HAP-1 (cell line): ENCODE measurements around the gene CTNNA2.

Source experiments
- DNase-seq, 2 experiments: peaks; one replicate each; pipeline ENCODE4 v3.0.0-alpha.2; 2016 to 2020; ENCODE audit warnings: low spot score in 2 of 2
- H3K27me3 ChIP-seq: fragments of 250-450 bp; sonication (Bioruptor Pico); 2 replicates; pipeline ENCODE4 v1.5.1; 2020; ENCODE audit warnings: low read depth, mild to moderate bottlenecking, moderate library complexity
- H3K36me3 ChIP-seq: fragments of 250-450 bp; sonication (Bioruptor Pico); replicated peaks from 2 replicates; pipeline ENCODE4 v1.5.1; 2020; ENCODE audit warnings: mild to moderate bottlenecking
- H3K4me1 ChIP-seq: fragments of 250-450 bp; sonication (Bioruptor Pico); 2 replicates; pipeline ENCODE4 v1.5.1; 2020; ENCODE audit warnings: mild to moderate bottlenecking
- H3K4me3 ChIP-seq: fragments of 250-450 bp; sonication (Bioruptor Pico); 2 replicates; pipeline ENCODE4 v1.5.1; 2020; ENCODE audit warnings: mild to moderate bottlenecking, moderate library complexity
- H3K9me3 ChIP-seq: fragments of 250-450 bp; sonication (Bioruptor Pico); 2 replicates; pipeline ENCODE4 v1.5.1; 2020; ENCODE audit warnings: mild to moderate bottlenecking, moderate library complexity
- in situ Hi-C: fragments of 300-500 bp; cut with MboI; formaldehyde crosslinking; loops from 3 replicates; pipeline ENCODE4 v1.14.3; 2020; ENCODE audit warnings: low sequenced_read_pairs, inconsistent platforms, mixed read lengths

Gene CTNNA2

GRCh38 chr2:79996709-79997108 lies 483.9 kb downstream of the CTNNA2 start:
- no peaks in the 10 kb centered on the region for H3K27me3 ChIP-seq
- DNase-seq = no peak
- in situ Hi-C loops = no loop called here
- no peaks in the 10 kb centered on the region for H3K4me1 ChIP-seq
- no peak overlapping the region for H3K4me3 ChIP-seq
- H3K36me3 ChIP-seq = no peaks in the 10 kb centered on the region
- H3K9me3 ChIP-seq = no peaks in the 10 kb centered on the region

GRCh38 chr2:80001701-80002101 lies 488.9 kb downstream of the CTNNA2 start:
- Histone ChIP-seq H3K36me3 (no peaks in the 10 kb centered on the region), H3K9me3 (no peaks in the 10 kb centered on the region), H3K4me3 (no peak overlapping the region), H3K4me1 (no peaks in the 10 kb centered on the region), H3K27me3 (no peaks in the 10 kb centered on the region)
- in situ Hi-C loops = no loop called here
- no peak for DNase-seq

GRCh38 chr2:80002112-80002511 lies 489.3 kb downstream of the CTNNA2 start:
- Histone ChIP-seq H3K4me1 (no peaks in the 10 kb centered on the region), H3K4me3 (no peak overlapping the region), H3K9me3 (no peaks in the 10 kb centered on the region), H3K36me3 (no peaks in the 10 kb centered on the region), H3K27me3 (no peaks in the 10 kb centered on the region)
- in situ Hi-C loops = no loop called here
- DNase-seq = no peak

- no peaks in the 10 kb centered on the region for H3K27me3 ChIP-seq
- in situ Hi-C loops = no loop called here
- no peak for DNase-seq
These were observed 489.8 kb downstream of the CTNNA2 start for GRCh38 chr2:80002568-80003157.

GRCh38 chr2:80007777-80008503 lies 495.1 kb downstream of the CTNNA2 start:
- Histone ChIP-seq H3K27me3 (no peaks in the 10 kb centered on the region), H3K36me3 (no peaks in the 10 kb centered on the region), H3K4me1 (no peaks in the 10 kb centered on the region), H3K4me3 (no peak overlapping the region), H3K9me3 (no peaks in the 10 kb centered on the region)
- in situ Hi-C loops = no loop called here
- DNase-seq = no peak

More at GRCh38 chr2:80002568-80003157, 489.8 kb downstream of the CTNNA2 start:
- Histone ChIP-seq H3K9me3 (no peaks in the 10 kb centered on the region), H3K4me3 (no peak overlapping the region), H3K36me3 (no peaks in the 10 kb centered on the region), H3K4me1 (no peaks in the 10 kb centered on the region)

GRCh38 chr2:80008596-80008995 lies 495.7 kb downstream of the CTNNA2 start:
- Histone ChIP-seq H3K4me1 (no peaks in the 10 kb centered on the region), H3K4me3 (no peak overlapping the region), H3K9me3 (no peaks in the 10 kb centered on the region), H3K27me3 (no peaks in the 10 kb centered on the region), H3K36me3 (no peaks in the 10 kb centered on the region)
- in situ Hi-C loops = no loop called here
- no peak for DNase-seq

GRCh38 chr2:80009211-80009610 lies 496.4 kb downstream of the CTNNA2 start:
- no peaks in the 10 kb centered on the region for H3K36me3 ChIP-seq
- DNase-seq = no peak
- H3K9me3 ChIP-seq = no peaks in the 10 kb centered on the region
- H3K4me1 ChIP-seq = no peaks in the 10 kb centered on the region
- no peak overlapping the region for H3K4me3 ChIP-seq
- in situ Hi-C loops = no loop called here
- H3K27me3 ChIP-seq = no peaks in the 10 kb centered on the region

GRCh38 chr2:80012061-80012460 lies 499.2 kb downstream of the CTNNA2 start:
- no peak for DNase-seq
- Histone ChIP-seq H3K27me3 (no peaks in the 10 kb centered on the region), H3K4me1 (no peaks in the 10 kb centered on the region), H3K9me3 (no peaks in the 10 kb centered on the region), H3K36me3 (no peaks in the 10 kb centered on the region), H3K4me3 (no peak overlapping the region)
- in situ Hi-C loops = no loop called here

GRCh38 chr2:80014637-80015036 lies 501.8 kb downstream of the CTNNA2 start:
- no peak for DNase-seq
- no peaks in the 10 kb centered on the region for H3K27me3 ChIP-seq
- H3K4me3 ChIP-seq = no peak overlapping the region
- in situ Hi-C loops = no loop called here
- H3K4me1 ChIP-seq = no peaks in the 10 kb centered on the region
- no peaks in the 10 kb centered on the region for H3K36me3 ChIP-seq
- H3K9me3 ChIP-seq = no peaks in the 10 kb centered on the region

- in situ Hi-C loops = no loop called here
- Histone ChIP-seq H3K36me3 (no peaks in the 10 kb centered on the region), H3K27me3 (no peaks in the 10 kb centered on the region), H3K4me1 (peaks cover 4% of the 10 kb centered on the region; the same call in 1 of the 2 replicates), H3K9me3 (no peaks in the 10 kb centered on the region), H3K4me3 (no peak overlapping the region)
- DNase-seq = no peak
These were observed 503.3 kb downstream of the CTNNA2 start for GRCh38 chr2:80016171-80016570.

- H3K36me3 ChIP-seq = no peaks in the 10 kb centered on the region
- DNase-seq = peak; percentile 10 to 64
- in situ Hi-C loops = no loop called here
These were observed 507.0 kb downstream of the CTNNA2 start for GRCh38 chr2:80019571-80020460.

GRCh38 chr2:80022018-80022417 lies 509.2 kb downstream of the CTNNA2 start:
- in situ Hi-C loops = no loop called here
- Histone ChIP-seq H3K4me1 (peaks cover 4% of the 10 kb centered on the region; the same call in 1 of the 2 replicates), H3K36me3 (no peaks in the 10 kb centered on the region), H3K9me3 (no peaks in the 10 kb centered on the region), H3K27me3 (no peaks in the 10 kb centered on the region), H3K4me3 (no peak overlapping the region)
- no peak for DNase-seq

More at GRCh38 chr2:80019571-80020460, 507.0 kb downstream of the CTNNA2 start:
- Histone ChIP-seq H3K9me3 (no peaks in the 10 kb centered on the region), H3K4me3 (no peak overlapping the region), H3K4me1 (peaks cover 4% of the 10 kb centered on the region; the same call in 1 of the 2 replicates), H3K27me3 (no peaks in the 10 kb centered on the region)

GRCh38 chr2:80026040-80026729 lies 513.3 kb downstream of the CTNNA2 start:
- in situ Hi-C loops = no loop called here
- no peaks in the 10 kb centered on the region for H3K27me3 ChIP-seq
- no peaks in the 10 kb centered on the region for H3K4me1 ChIP-seq
- no peaks in the 10 kb centered on the region for H3K36me3 ChIP-seq
- no peaks in the 10 kb centered on the region for H3K9me3 ChIP-seq
- no peak overlapping the region for H3K4me3 ChIP-seq
- DNase-seq = no peak
